MCF 10A (cell line): ENCODE results near the gene VPS26B. TPM values are rescaled to one million over a fixed set of nuclear protein-coding genes. Genes with fewer than 3 reads are reported as not detected.

ENCODE experiments used
- BruUV-seq: library from RNA; stranded (reverse); fragments of 400-500 nt; replicated peaks from 2 replicates; lab custom pipeline; 2021; lab: Mats Ljungman, UMichigan
- CTCF ChIA-PET: fragments of 300-600 bp; sonication (Branson Sonifier 250); formaldehyde crosslinking; extraction: SDS; loops from one replicate; lab custom pipeline; 2021; ENCODE audit warnings: antibody characterized with exemption, inconsistent platforms; lab: Yijun Ruan, JAX
- POLR2A ChIA-PET: fragments of 300-600, 350-650 bp; sonication (Branson Sonifier 250); formaldehyde crosslinking; extraction: SDS; loops from one replicate; lab custom pipeline; 2020; ENCODE audit warnings: antibody characterized with exemption, inconsistent platforms; lab: Yijun Ruan, JAX
- DNase-seq: peaks from one replicate; pipeline ENCODE4 v3.0.0-alpha.2; 2018; ENCODE audit not compliant: unreplicated experiment
- H3K27ac Mint-ChIP-seq: one replicate; pipeline ENCODE4 v1.8.0; 2022; ENCODE audit warnings: mild to moderate bottlenecking, low read depth, mixed read lengths; ENCODE audit not compliant: unreplicated experiment
- H3K27me3 Mint-ChIP-seq: one replicate; pipeline ENCODE4 v1.8.0; 2022; ENCODE audit warnings: mixed read lengths; ENCODE audit not compliant: insufficient read depth, unreplicated experiment
- H3K36me3 Mint-ChIP-seq: one replicate; pipeline ENCODE4 v1.8.0; 2022; ENCODE audit warnings: mild to moderate bottlenecking, moderate library complexity, mixed read lengths; ENCODE audit not compliant: insufficient read depth, unreplicated experiment
- H3K4me1 Mint-ChIP-seq: one replicate; pipeline ENCODE4 v1.8.0; 2022; ENCODE audit warnings: mixed read lengths; ENCODE audit not compliant: insufficient read depth, unreplicated experiment
- H3K4me3 Mint-ChIP-seq: one replicate; pipeline ENCODE4 v1.8.0; 2022; ENCODE audit warnings: mild to moderate bottlenecking, moderate library complexity, mixed read lengths; ENCODE audit not compliant: unreplicated experiment
- H3K9me3 Mint-ChIP-seq: one replicate; pipeline ENCODE4 v1.8.0; 2022; ENCODE audit warnings: mixed read lengths; ENCODE audit not compliant: unreplicated experiment
- intact Hi-C: fragments of 100-400 bp; cut with micrococcal nuclease; formaldehyde crosslinking; loops from 2 replicates; pipeline ENCODE4 v1.14.1; 2022
- total RNA-seq: library from RNA; stranded (reverse); gene quantifications from 2 replicates; pipeline ENCODE4 v1.2.3, GENCODE V29; 2022
- TF ChIP-seq, protein P1 (sequence below): fragments of 200-600 bp; IDR thresholded peaks from one replicate; pipeline ENCODE4 v1.8.0; 2022; ENCODE audit warnings: antibody characterized with exemption, mild to moderate bottlenecking; ENCODE audit not compliant: unreplicated experiment

VPS26B gene
- total RNA-seq, 1 experiment from 2014 or later, result 45.2 TPM

DNA sequence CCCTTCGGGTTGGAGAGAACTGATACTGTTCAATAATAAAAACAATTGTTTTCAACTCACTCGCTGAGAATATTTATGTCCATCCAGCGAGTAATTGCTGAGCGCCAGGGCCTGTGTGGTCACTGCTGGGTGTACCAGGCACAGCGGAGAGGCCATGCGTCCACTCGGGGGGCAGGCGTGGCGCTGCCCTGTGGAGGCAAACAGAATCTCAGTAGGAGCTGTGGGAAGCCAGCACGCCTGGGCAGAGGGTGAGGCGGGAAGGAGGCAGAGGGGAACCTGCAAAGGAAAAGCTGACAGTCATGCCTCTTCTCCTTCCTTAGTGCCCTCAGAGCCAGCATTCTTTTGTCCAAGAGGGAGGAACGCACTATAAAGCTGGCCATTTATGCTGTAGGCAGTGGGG, 63.1 kb downstream of the VPS26B start:
- Mint-ChIP-seq H3K36me3 (no peaks in the 10 kb centered on the region), H3K4me1 (no peaks in the 10 kb centered on the region), H3K27me3 (no peaks in the 10 kb centered on the region), H3K27ac (no peak overlapping the region), H3K9me3 (no peaks in the 10 kb centered on the region), H3K4me3 (no peak overlapping the region)
- no peak for DNase-seq
- TF ChIP-seq, protein P1, sequence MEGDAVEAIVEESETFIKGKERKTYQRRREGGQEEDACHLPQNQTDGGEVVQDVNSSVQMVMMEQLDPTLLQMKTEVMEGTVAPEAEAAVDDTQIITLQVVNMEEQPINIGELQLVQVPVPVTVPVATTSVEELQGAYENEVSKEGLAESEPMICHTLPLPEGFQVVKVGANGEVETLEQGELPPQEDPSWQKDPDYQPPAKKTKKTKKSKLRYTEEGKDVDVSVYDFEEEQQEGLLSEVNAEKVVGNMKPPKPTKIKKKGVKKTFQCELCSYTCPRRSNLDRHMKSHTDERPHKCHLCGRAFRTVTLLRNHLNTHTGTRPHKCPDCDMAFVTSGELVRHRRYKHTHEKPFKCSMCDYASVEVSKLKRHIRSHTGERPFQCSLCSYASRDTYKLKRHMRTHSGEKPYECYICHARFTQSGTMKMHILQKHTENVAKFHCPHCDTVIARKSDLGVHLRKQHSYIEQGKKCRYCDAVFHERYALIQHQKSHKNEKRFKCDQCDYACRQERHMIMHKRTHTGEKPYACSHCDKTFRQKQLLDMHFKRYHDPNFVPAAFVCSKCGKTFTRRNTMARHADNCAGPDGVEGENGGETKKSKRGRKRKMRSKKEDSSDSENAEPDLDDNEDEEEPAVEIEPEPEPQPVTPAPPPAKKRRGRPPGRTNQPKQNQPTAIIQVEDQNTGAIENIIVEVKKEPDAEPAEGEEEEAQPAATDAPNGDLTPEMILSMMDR, result no peak
- POLR2A ChIA-PET, result no interaction called here
- no TSS peak for BruUV-seq
- CTCF ChIA-PET, result no interaction called here
- intact Hi-C loops, result no loop called here

DNA sequence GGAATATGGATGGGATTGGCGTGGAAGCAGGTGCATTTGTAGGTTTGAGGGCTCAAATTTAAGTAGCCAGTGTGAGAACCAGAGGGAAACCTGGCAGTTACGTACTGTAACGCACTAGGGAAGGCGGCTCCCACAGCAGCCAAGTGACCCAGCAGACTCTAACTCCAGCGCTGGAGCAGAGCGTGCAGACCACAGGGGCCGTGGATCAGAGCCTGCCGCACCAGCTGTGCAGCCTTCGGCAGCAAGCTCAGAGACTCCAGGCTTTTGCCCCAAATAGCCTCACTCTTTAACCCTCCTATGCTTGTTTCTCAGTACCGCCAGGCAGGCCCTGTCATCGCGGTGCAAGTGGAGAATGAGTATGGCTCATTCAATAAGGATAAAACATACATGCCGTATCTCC, 64.0 kb downstream of the VPS26B start:
- H3K27me3 Mint-ChIP-seq, result no peaks in the 10 kb centered on the region
- H3K36me3 Mint-ChIP-seq, result no peaks in the 10 kb centered on the region
- no peak for DNase-seq
- intact Hi-C loops, result no loop called here
- CTCF ChIA-PET, result interaction anchor here (0.7 kb wide), 1 partner anchor 315 kb away, joined by 3 read pairs; no protein-coding TSS in a partner anchor
- POLR2A ChIA-PET, result no interaction called here
- TF ChIP-seq, protein P1, result no peak
- H3K4me3 Mint-ChIP-seq, result no peak overlapping the region
- H3K27ac Mint-ChIP-seq, result no peak overlapping the region
- H3K9me3 Mint-ChIP-seq, result no peaks in the 10 kb centered on the region
- no TSS peak for BruUV-seq
- H3K4me1 Mint-ChIP-seq, result no peaks in the 10 kb centered on the region

- CTCF ChIA-PET, result interaction anchor here (0.7 kb wide), 1 partner anchor 315 kb away, joined by 3 read pairs; no protein-coding TSS in a partner anchor
- peaks cover 4% of the 10 kb centered on the region for H3K27me3 Mint-ChIP-seq
- H3K4me1 Mint-ChIP-seq, result no peaks in the 10 kb centered on the region
- no peak overlapping the region for H3K27ac Mint-ChIP-seq
- no peaks in the 10 kb centered on the region for H3K36me3 Mint-ChIP-seq
- POLR2A ChIA-PET, result no interaction called here
- no TSS peak for BruUV-seq
- intact Hi-C loops, result no loop called here
- TF ChIP-seq, protein P1, result no peak
- DNase-seq, result no peak
- H3K4me3 Mint-ChIP-seq, result no peak overlapping the region
- H3K9me3 Mint-ChIP-seq, result no peaks in the 10 kb centered on the region
Measured at GRCh38 chr11:134289167-134289566, 64.7 kb downstream of the VPS26B start.

- intact Hi-C loops, result no loop called here
- no TSS peak for BruUV-seq
Measured at GRCh38 chr11:134289789-134290188, 65.3 kb downstream of the VPS26B start.

More at GRCh38 chr11:134289789-134290188, 65.3 kb downstream of the VPS26B start:
- CTCF ChIA-PET, result interaction anchor here (0.6 kb wide), 1 partner anchor 16 kb away, joined by 3 read pairs; no protein-coding TSS in a partner anchor
- no peak overlapping the region for H3K4me3 Mint-ChIP-seq
- no peaks in the 10 kb centered on the region for H3K4me1 Mint-ChIP-seq
- H3K9me3 Mint-ChIP-seq, result no peaks in the 10 kb centered on the region
- peaks cover 11% of the 10 kb centered on the region for H3K27me3 Mint-ChIP-seq
- POLR2A ChIA-PET, result no interaction called here
- TF ChIP-seq, protein P1, result no peak
- no peaks in the 10 kb centered on the region for H3K36me3 Mint-ChIP-seq
- H3K27ac Mint-ChIP-seq, result no peak overlapping the region
- DNase-seq, result no peak
